Loucy (cell line): ENCODE data around the gene MSMO1.

Experiments
- H2AFZ ChIP-seq: fragments of 200-600 bp; sonication (generic); 2 replicates; pipeline ENCODE4 v1.6.0; 2016; ENCODE audit warnings: antibody characterized with exemption, mild to moderate bottlenecking, low read length, moderate library complexity
- H3F3A ChIP-seq: fragments of 200-600 bp; 2 replicates; pipeline ENCODE4 v1.6.0; 2016; ENCODE audit warnings: antibody characterized with exemption, low read depth, mild to moderate bottlenecking
- H3K27me3 ChIP-seq: fragments of 200-600 bp; sonication (generic); 2 replicates; pipeline ENCODE4 v1.6.1; 2014; ENCODE audit warnings: low read length, mild to moderate bottlenecking; ENCODE audit not compliant: insufficient read depth, poor library complexity, severe bottlenecking
- H3K36me3 ChIP-seq: fragments of 200-600 bp; sonication (generic); 2 replicates; pipeline ENCODE4 v1.6.1; 2016; ENCODE audit warnings: low read length; ENCODE audit not compliant: insufficient read depth
- H3K4me1 ChIP-seq: fragments of 200-600 bp; sonication (generic); 2 replicates; pipeline ENCODE4 v1.5.1; 2014; ENCODE audit warnings: low read length, mild to moderate bottlenecking; ENCODE audit not compliant: insufficient read depth, poor library complexity, severe bottlenecking
- H3K4me2 ChIP-seq: fragments of 200-600 bp; sonication (generic); 2 replicates; pipeline ENCODE4 v1.6.0; 2014; ENCODE audit warnings: antibody characterized with exemption, low read length, low read depth, mild to moderate bottlenecking; ENCODE audit not compliant: poor library complexity, severe bottlenecking
- H3K4me3 ChIP-seq: fragments of 200-600 bp; sonication (generic); 2 replicates; pipeline ENCODE4 v1.5.1; 2014; ENCODE audit warnings: low read length, mild to moderate bottlenecking, mixed read lengths; ENCODE audit not compliant: poor library complexity, severe bottlenecking
- H3K79me2 ChIP-seq: fragments of 200-600 bp; sonication (generic); 2 replicates; pipeline ENCODE4 v1.6.1; 2014; ENCODE audit warnings: low read length; ENCODE audit not compliant: insufficient read depth
- H3K9ac ChIP-seq: fragments of 200-600 bp; sonication (generic); 2 replicates; pipeline ENCODE4 v1.6.0; 2014; ENCODE audit warnings: mild to moderate bottlenecking, low read depth, low read length, moderate library complexity; ENCODE audit not compliant: poor library complexity, severe bottlenecking
- H3K9me2 ChIP-seq: fragments of 200-600 bp; sonication (generic); replicated peaks from 2 replicates; pipeline ENCODE4 v1.6.1; 2016; ENCODE audit warnings: low read depth, low read length, mixed read lengths
- H3K9me3 ChIP-seq: fragments of 200-600 bp; sonication (generic); 2 replicates; pipeline ENCODE4 v1.6.1; 2014; ENCODE audit warnings: mild to moderate bottlenecking, antibody characterized with exemption, low read length, low read depth; ENCODE audit not compliant: insufficient read depth
- H4K20me1 ChIP-seq: fragments of 200-600 bp; sonication (generic); 2 replicates; pipeline ENCODE4 v1.6.0; 2014; ENCODE audit warnings: antibody characterized with exemption, low read length, mild to moderate bottlenecking; ENCODE audit not compliant: insufficient read depth, poor library complexity, severe bottlenecking
- EZH2phosphoT487 ChIP-seq: fragments of 200-600 bp; IDR thresholded peaks from 2 replicates; pipeline ENCODE4 v1.6.1; 2018; ENCODE audit warnings: antibody characterized with exemption, mild to moderate bottlenecking, moderate library complexity, borderline replicate concordance
- TF ChIP-seq, protein P1 (sequence below): fragments of 200-600 bp; sonication (generic); conservative IDR thresholded peaks from 2 replicates; pipeline ENCODE4 v1.5.1; 2014; ENCODE audit warnings: mild to moderate bottlenecking, antibody characterized with exemption, low read length

Gene MSMO1

GRCh38 chr4:165293061-165293460 lies 34.4 kb upstream of the MSMO1 start:
- Histone ChIP-seq H3K4me2 (no peak overlapping the region), H3K9me2 (no peaks in the 10 kb centered on the region), H3K36me3 (peaks cover 24% of the 10 kb centered on the region), H3K9ac (no peak overlapping the region), H4K20me1 (peaks cover 11% of the 10 kb centered on the region), H3K4me1 (peaks cover 14% of the 10 kb centered on the region), H3F3A (no peaks in the 10 kb centered on the region), H3K9me3 (no peaks in the 10 kb centered on the region), H3K27me3 (no peaks in the 10 kb centered on the region), H2AFZ (no peak overlapping the region), H3K79me2 (no peaks in the 10 kb centered on the region), H3K4me3 (no peak overlapping the region)
- TF ChIP-seq, protein P1, sequence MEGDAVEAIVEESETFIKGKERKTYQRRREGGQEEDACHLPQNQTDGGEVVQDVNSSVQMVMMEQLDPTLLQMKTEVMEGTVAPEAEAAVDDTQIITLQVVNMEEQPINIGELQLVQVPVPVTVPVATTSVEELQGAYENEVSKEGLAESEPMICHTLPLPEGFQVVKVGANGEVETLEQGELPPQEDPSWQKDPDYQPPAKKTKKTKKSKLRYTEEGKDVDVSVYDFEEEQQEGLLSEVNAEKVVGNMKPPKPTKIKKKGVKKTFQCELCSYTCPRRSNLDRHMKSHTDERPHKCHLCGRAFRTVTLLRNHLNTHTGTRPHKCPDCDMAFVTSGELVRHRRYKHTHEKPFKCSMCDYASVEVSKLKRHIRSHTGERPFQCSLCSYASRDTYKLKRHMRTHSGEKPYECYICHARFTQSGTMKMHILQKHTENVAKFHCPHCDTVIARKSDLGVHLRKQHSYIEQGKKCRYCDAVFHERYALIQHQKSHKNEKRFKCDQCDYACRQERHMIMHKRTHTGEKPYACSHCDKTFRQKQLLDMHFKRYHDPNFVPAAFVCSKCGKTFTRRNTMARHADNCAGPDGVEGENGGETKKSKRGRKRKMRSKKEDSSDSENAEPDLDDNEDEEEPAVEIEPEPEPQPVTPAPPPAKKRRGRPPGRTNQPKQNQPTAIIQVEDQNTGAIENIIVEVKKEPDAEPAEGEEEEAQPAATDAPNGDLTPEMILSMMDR: no peak
- no peak for TF ChIP-seq EZH2phosphoT487

- peaks cover 32% of the 10 kb centered on the region for H3K36me3 ChIP-seq
- no peaks in the 10 kb centered on the region for H3K9me2 ChIP-seq
- peaks cover 7% of the 10 kb centered on the region for H3K4me1 ChIP-seq
- no peak overlapping the region for H2AFZ ChIP-seq
- no peaks in the 10 kb centered on the region for H3K9me3 ChIP-seq
- no peaks in the 10 kb centered on the region for H3F3A ChIP-seq
- H4K20me1 ChIP-seq: peaks cover 9% of the 10 kb centered on the region
- H3K4me2 ChIP-seq: no peak overlapping the region
- H3K4me3 ChIP-seq: no peak overlapping the region
- H3K9ac ChIP-seq: no peak overlapping the region
- H3K27me3 ChIP-seq: no peaks in the 10 kb centered on the region
- TF ChIP-seq, protein P1: no peak
- no peak for TF ChIP-seq EZH2phosphoT487
- no peaks in the 10 kb centered on the region for H3K79me2 ChIP-seq
Observed at GRCh38 chr4:165293927-165294649, 33.4 kb upstream of the MSMO1 start.

- H3K4me3 ChIP-seq: no peak overlapping the region
- no peaks in the 10 kb centered on the region for H3F3A ChIP-seq
- no peaks in the 10 kb centered on the region for H3K79me2 ChIP-seq
- H3K9me2 ChIP-seq: no peaks in the 10 kb centered on the region
- peaks cover 40% of the 10 kb centered on the region for H3K36me3 ChIP-seq
- no peak for TF ChIP-seq EZH2phosphoT487
- TF ChIP-seq, protein P1: no peak
- no peak overlapping the region for H3K4me2 ChIP-seq
- peaks cover 3% of the 10 kb centered on the region for H4K20me1 ChIP-seq
- H3K9me3 ChIP-seq: no peaks in the 10 kb centered on the region
- H2AFZ ChIP-seq: no peak overlapping the region
- peaks cover 5% of the 10 kb centered on the region for H3K4me1 ChIP-seq
- no peaks in the 10 kb centered on the region for H3K27me3 ChIP-seq
- no peak overlapping the region for H3K9ac ChIP-seq
Observed at GRCh38 chr4:165294907-165295306, 32.6 kb upstream of the MSMO1 start.
